ENCODE data around the gene AOPEP. TPM values are rescaled to one million over a fixed set of nuclear protein-coding genes. Genes with fewer than 3 reads are reported as not detected.
A peak's percentile ranks its signal among the peaks of the same experiment; 100 is the strongest.

Gene AOPEP
- total and polyA plus RNA-seq, 2 of the 13 experiments (the other 11 are each of a cell fraction or from before 2014, with no cell fraction given), result 22.2 to 41.6 TPM

GRCh38 chr9:95031711-95032461 is 305.4 kb downstream of the AOPEP start (continued):
- no peak for TF ChIP-seq ELF4 (CRISPR knock-in tag; IDR thresholded peaks at IDR 0.05; ENCODE audit: borderline replicate concordance)
- no peak for TF ChIP-seq ZNF879 (CRISPR knock-in tag; IDR thresholded peaks at IDR 0.05)
- no peak for TF ChIP-seq ZNF513 (CRISPR knock-in tag; conservative IDR thresholded peaks at IDR 0.05)
- no peak for TF ChIP-seq ZNF616 (CRISPR knock-in tag; IDR thresholded peaks at IDR 0.05; ENCODE audit: low read depth)
- no peak; the same call in 1 of the 2 replicates for TF ChIP-seq ZNF792 (CRISPR knock-in tag; IDR thresholded peaks at IDR 0.05)
- TF ChIP-seq ZNF619 (CRISPR knock-in tag; IDR thresholded peaks at IDR 0.05), result no peak
- no peak for TF ChIP-seq HNRNPH1 (optimal IDR thresholded peaks at IDR 0.05; ENCODE audit: low read depth, low read length)
- TF ChIP-seq STAG1 (CRISPR knock-in tag; IDR thresholded peaks at IDR 0.05), result peak; percentile 31; the same call in 1 of the 2 replicates
- peak; percentile 53; the same call in 1 of the 2 replicates for TF ChIP-seq ZBTB26 (CRISPR knock-in tag; IDR thresholded peaks at IDR 0.05; ENCODE audit: borderline replicate concordance)
- TF ChIP-seq PHF5A (CRISPR knock-in tag; IDR thresholded peaks at IDR 0.05; ENCODE audit: low read depth, unreplicated experiment), result peak; percentile 20
- no peak for TF ChIP-seq PHB2 (IDR thresholded peaks at IDR 0.05; ENCODE audit: partially characterized antibody)
- TF ChIP-seq PCBP1 (IDR thresholded peaks at IDR 0.05; ENCODE audit: borderline replicate concordance, low read depth, low read length), result no peak
- no peak for TF ChIP-seq XBP1 (CRISPR knock-in tag; IDR thresholded peaks at IDR 0.05)
- no peak for TF ChIP-seq GPN1 (CRISPR knock-in tag; IDR thresholded peaks at IDR 0.05; ENCODE audit: borderline replicate concordance)
- TF ChIP-seq ZNF558 (CRISPR knock-in tag; IDR thresholded peaks at IDR 0.05; ENCODE audit: borderline replicate concordance), result 0 out of 2 replicates have a peak, but pooled peaks have one; percentile 51
- TF ChIP-seq GMEB1 (CRISPR knock-in tag; IDR thresholded peaks at IDR 0.05; ENCODE audit: borderline replicate concordance), result no peak
- peak; percentile 51 for TF ChIP-seq GATAD1 (CRISPR knock-in tag; IDR thresholded peaks at IDR 0.05)
- TF ChIP-seq CEBPB (IDR thresholded peaks at IDR 0.05; ENCODE audit: borderline replicate concordance, low read depth, low read length), result no peak
- peak; percentile 64; the same call in 2 of the 3 replicates for TF ChIP-seq MXI1 (IDR thresholded peaks at IDR 0.05; ENCODE audit: borderline replicate concordance, low read depth, low read length)
- peak; percentile 74; the same call in 1 of the 2 replicates for TF ChIP-seq ZNF280D (CRISPR knock-in tag; IDR thresholded peaks at IDR 0.05)
- TF ChIP-seq E2F1 (CRISPR knock-in tag; IDR thresholded peaks at IDR 0.05), result no peak
